Tibial artery (tissue), 4 donors: ENCODE measurements around the gene PRRX2.
A peak's percentile ranks its signal among the peaks of the same experiment; 100 is the strongest.

Experiments used
- DNase-seq, 2 donors: peaks; one replicate each; pipeline ENCODE4 v3.0.0-alpha.2; 2019
- H3K27ac ChIP-seq, 2 donors: fragments of 200-600 bp; sonication (generic) in 1 of 2; 1 replicate in 1 of 2; 2 replicates in 1 of 2; pipeline ENCODE4 v1.5.1; 2018 to 2019; ENCODE audit warnings: mild to moderate bottlenecking in 1 of 2
- H3K27me3 ChIP-seq, 2 donors: fragments of 200-600 bp; sonication (generic) in 1 of 2; one replicate each; pipeline versions ENCODE4 v1.5.1 to v1.6.0; 2016 to 2019
- H3K36me3 ChIP-seq, 3 donors: fragments of 200-600 bp; sonication (generic) in 2 of 3; one replicate each; pipeline ENCODE4 v1.5.1; 2016 to 2019; ENCODE audit warnings: mild to moderate bottlenecking in 2 of 3
- H3K4me1 ChIP-seq, 4 donors: fragments of 200-600 bp; sonication (generic) in 2 of 4; 1 replicate in 3 of 4; 2 replicates in 1 of 4; pipeline ENCODE4 v1.5.1; 2016 to 2019
- H3K4me3 ChIP-seq, 2 donors: fragments of 200-600 bp; sonication (generic) in 1 of 2; 1 replicate in 1 of 2; 2 replicates in 1 of 2; pipeline ENCODE4 v1.5.1; 2018 to 2019; ENCODE audit warnings: mild to moderate bottlenecking in 2 of 2
- H3K9me3 ChIP-seq, 3 donors: fragments of 200-600 bp; sonication (generic) in 1 of 3; one replicate each; pipeline ENCODE4 v1.5.1; 2016 to 2019
- CTCF ChIP-seq, 2 experiments: fragments of 200-600 bp in 1 of 2; fragments of 450-650 bp in 1 of 2; IDR thresholded peaks; one replicate each; pipeline ENCODE4 v1.5.1; 2017 to 2019; ENCODE audit warnings: antibody characterized with exemption in 2 of 2, mild to moderate bottlenecking in 1 of 2, moderate library complexity in 1 of 2
- intact Hi-C: fragments of 100-400 bp; cut with DNase I; formaldehyde crosslinking; loops from one replicate; pipeline ENCODE4 v1.15.0; 2023; ENCODE audit warnings: low total_unique reads

Gene PRRX2

GRCh38 chr9:129736334-129736733 lies 70.9 kb downstream of the PRRX2 start:
- intact Hi-C loops: loop anchor here (2.0 to 5.0 kb wide), 2 partner anchors 48 to 94 kb away; partner anchors contain the start of gene ASB6
- peaks cover 0 to 4% of the 10 kb centered on the region in 2 donors for H3K27me3 ChIP-seq
- no peak for DNase-seq

GRCh38 chr9:129737479-129738274 lies 72.2 kb downstream of the PRRX2 start:
- H3K27ac ChIP-seq: peak overlapping the region; percentile 60 to 69
- no peaks in the 10 kb centered on the region for H3K36me3 ChIP-seq
- H3K4me3 ChIP-seq: peak overlapping the region; percentile 50 to 59
- peak; percentile 92 to 97 for TF ChIP-seq CTCF (IDR thresholded peaks at IDR 0.05)
- H3K27me3 ChIP-seq: peaks cover 0 to 4% of the 10 kb centered on the region in 2 donors
- no peaks in the 10 kb centered on the region for H3K9me3 ChIP-seq
- intact Hi-C loops: loop anchor here (2.0 to 5.0 kb wide), 2 partner anchors 47 to 95 kb away; partner anchors contain the start of gene ASB6
- H3K4me1 ChIP-seq: peaks cover 0 to 11% (median 2%) of the 10 kb centered on the region in 4 donors
- DNase-seq: peak; percentile 79 to 91

More at GRCh38 chr9:129736334-129736733, 70.9 kb downstream of the PRRX2 start:
- peaks cover 0 to 11% (median 2%) of the 10 kb centered on the region in 4 donors for H3K4me1 ChIP-seq
- no peak overlapping the region for H3K27ac ChIP-seq
- H3K36me3 ChIP-seq: no peaks in the 10 kb centered on the region
- TF ChIP-seq CTCF (IDR thresholded peaks at IDR 0.05): no peak
- H3K9me3 ChIP-seq: no peaks in the 10 kb centered on the region
- H3K4me3 ChIP-seq: no peak overlapping the region

GRCh38 chr9:129739432-129739831 lies 74.0 kb downstream of the PRRX2 start:
- Histone ChIP-seq H3K9me3 (no peaks in the 10 kb centered on the region), H3K27ac (no peak overlapping the region), H3K4me3 (no peak overlapping the region), H3K4me1 (peaks cover 0 to 11% (median 2%) of the 10 kb centered on the region in 4 donors), H3K36me3 (no peaks in the 10 kb centered on the region), H3K27me3 (peaks cover 0 to 4% of the 10 kb centered on the region in 2 donors)
- no peak for DNase-seq
- intact Hi-C loops: loop anchor here (5.0 kb wide), 1 partner anchor 97 kb away; the partner anchor contains the start of gene ASB6
- TF ChIP-seq CTCF (IDR thresholded peaks at IDR 0.05): no peak

GRCh38 chr9:129740174-129740573 lies 74.7 kb downstream of the PRRX2 start:
- intact Hi-C loops: no loop called here
- Histone ChIP-seq H3K4me1 (peaks cover 0 to 11% (median 2%) of the 10 kb centered on the region in 4 donors), H3K9me3 (no peaks in the 10 kb centered on the region), H3K36me3 (no peaks in the 10 kb centered on the region), H3K27ac (no peak overlapping the region), H3K4me3 (no peak overlapping the region), H3K27me3 (peaks cover 0 to 4% of the 10 kb centered on the region in 2 donors)
- no peak for TF ChIP-seq CTCF (IDR thresholded peaks at IDR 0.05)
- DNase-seq: no peak

GRCh38 chr9:129740666-129741464 lies 75.4 kb downstream of the PRRX2 start:
- no peak for DNase-seq
- intact Hi-C loops: no loop called here
- no peak for TF ChIP-seq CTCF (IDR thresholded peaks at IDR 0.05)
- Histone ChIP-seq H3K9me3 (no peaks in the 10 kb centered on the region), H3K36me3 (no peaks in the 10 kb centered on the region), H3K27me3 (peaks cover 0 to 4% of the 10 kb centered on the region in 2 donors), H3K27ac (no peak overlapping the region), H3K4me1 (peaks cover 0 to 11% (median 2%) of the 10 kb centered on the region in 4 donors), H3K4me3 (no peak overlapping the region)
